ENCODE measurements around the gene HADHB.

- no peak for TF ChIP-seq EZH2 (IDR thresholded peaks at IDR 0.05; ENCODE audit: borderline replicate concordance)
- TF ChIP-seq, protein P1, sequence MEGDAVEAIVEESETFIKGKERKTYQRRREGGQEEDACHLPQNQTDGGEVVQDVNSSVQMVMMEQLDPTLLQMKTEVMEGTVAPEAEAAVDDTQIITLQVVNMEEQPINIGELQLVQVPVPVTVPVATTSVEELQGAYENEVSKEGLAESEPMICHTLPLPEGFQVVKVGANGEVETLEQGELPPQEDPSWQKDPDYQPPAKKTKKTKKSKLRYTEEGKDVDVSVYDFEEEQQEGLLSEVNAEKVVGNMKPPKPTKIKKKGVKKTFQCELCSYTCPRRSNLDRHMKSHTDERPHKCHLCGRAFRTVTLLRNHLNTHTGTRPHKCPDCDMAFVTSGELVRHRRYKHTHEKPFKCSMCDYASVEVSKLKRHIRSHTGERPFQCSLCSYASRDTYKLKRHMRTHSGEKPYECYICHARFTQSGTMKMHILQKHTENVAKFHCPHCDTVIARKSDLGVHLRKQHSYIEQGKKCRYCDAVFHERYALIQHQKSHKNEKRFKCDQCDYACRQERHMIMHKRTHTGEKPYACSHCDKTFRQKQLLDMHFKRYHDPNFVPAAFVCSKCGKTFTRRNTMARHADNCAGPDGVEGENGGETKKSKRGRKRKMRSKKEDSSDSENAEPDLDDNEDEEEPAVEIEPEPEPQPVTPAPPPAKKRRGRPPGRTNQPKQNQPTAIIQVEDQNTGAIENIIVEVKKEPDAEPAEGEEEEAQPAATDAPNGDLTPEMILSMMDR (IDR thresholded peaks at IDR 0.05; ENCODE audit: poor library complexity), result no peak
Measured at GRCh38 chr2:26230806-26231205, 13.9 kb upstream of the HADHB start.
